Measurements from ENCODE around the gene PGM5. TPM values are rescaled to one million over a fixed set of nuclear protein-coding genes. Genes with fewer than 3 reads are reported as not detected.

PGM5 gene
- total and polyA plus RNA-seq, 2 experiments from 2014 or later = not detected

DNA sequence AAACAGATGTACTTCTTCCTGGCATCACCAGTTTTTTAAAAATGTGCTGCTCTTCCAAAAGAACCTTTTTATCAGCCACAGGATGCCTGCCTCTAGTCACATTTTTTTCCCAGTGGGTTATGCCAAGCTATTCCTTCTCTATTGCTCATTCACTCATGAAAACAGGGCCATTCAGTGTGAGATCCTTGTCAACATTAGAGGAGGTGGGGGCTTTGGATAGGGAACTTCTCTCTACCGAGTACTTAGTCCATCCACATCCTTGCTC, 181.1 kb downstream of the PGM5 start:
- no peaks in the 10 kb centered on the region for H3F3A ChIP-seq (replicated peaks; ENCODE audit: low read depth)
- ATAC-seq = no peak
- H4K20me1 ChIP-seq (replicated peaks; ENCODE audit: insufficient read depth) = no peaks in the 10 kb centered on the region; the same call in 1 of the 2 replicates
- no peak overlapping the region for H3K27ac ChIP-seq (ENCODE audit: low read depth)
- no peak overlapping the region for H3K4me3 Mint-ChIP-seq
- peaks cover 3% of the 10 kb centered on the region for H3K27me3 Mint-ChIP-seq (ENCODE audit: insufficient read depth, low read depth, poor library complexity)
- no peak overlapping the region for H2AFZ ChIP-seq
- no peak overlapping the region for H3K4me3 ChIP-seq
- H3K9me3 Mint-ChIP-seq = no peaks in the 10 kb centered on the region
- H3K27ac Mint-ChIP-seq = no peak overlapping the region
- H3K4me1 Mint-ChIP-seq = no peaks in the 10 kb centered on the region
- no peaks in the 10 kb centered on the region for H3K79me2 ChIP-seq (replicated peaks; ENCODE audit: insufficient read depth)
- no peaks in the 10 kb centered on the region for H3K4me1 ChIP-seq (ENCODE audit: insufficient read depth)
- H3K9me2 ChIP-seq (ENCODE audit: insufficient read depth) = no peaks in the 10 kb centered on the region
- no peak for DNase-seq (ENCODE audit: low spot score)
- TF ChIP-seq, protein P1, sequence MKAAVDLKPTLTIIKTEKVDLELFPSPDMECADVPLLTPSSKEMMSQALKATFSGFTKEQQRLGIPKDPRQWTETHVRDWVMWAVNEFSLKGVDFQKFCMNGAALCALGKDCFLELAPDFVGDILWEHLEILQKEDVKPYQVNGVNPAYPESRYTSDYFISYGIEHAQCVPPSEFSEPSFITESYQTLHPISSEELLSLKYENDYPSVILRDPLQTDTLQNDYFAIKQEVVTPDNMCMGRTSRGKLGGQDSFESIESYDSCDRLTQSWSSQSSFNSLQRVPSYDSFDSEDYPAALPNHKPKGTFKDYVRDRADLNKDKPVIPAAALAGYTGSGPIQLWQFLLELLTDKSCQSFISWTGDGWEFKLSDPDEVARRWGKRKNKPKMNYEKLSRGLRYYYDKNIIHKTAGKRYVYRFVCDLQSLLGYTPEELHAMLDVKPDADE (IDR thresholded peaks at IDR 0.05) = no peak
- TF ChIP-seq EZH2phosphoT487 (IDR thresholded peaks at IDR 0.05; ENCODE audit: unreplicated experiment) (no peak), ZNF331 (CRISPR knock-in tag; IDR thresholded peaks at IDR 0.05; ENCODE audit: low read depth) (no peak), STAT1 (IDR thresholded peaks at IDR 0.05; ENCODE audit: unreplicated experiment) (no peak), NANOG (IDR thresholded peaks at IDR 0.05; ENCODE audit: borderline replicate concordance) (no peak), JUNB (IDR thresholded peaks at IDR 0.05; ENCODE audit: unreplicated experiment) (no peak), ZNF462 (CRISPR knock-in tag; IDR thresholded peaks at IDR 0.05) (no peak), CREB1 (CRISPR knock-in tag; IDR thresholded peaks at IDR 0.05; ENCODE audit: low read depth) (no peak), POLR2AphosphoS5 (IDR thresholded peaks at IDR 0.05; ENCODE audit: low read depth) (no peak), EZH2 (IDR thresholded peaks at IDR 0.05; ENCODE audit: low read depth, unreplicated experiment) (no peak), ZNF114 (CRISPR knock-in tag; IDR thresholded peaks at IDR 0.05) (no peak)
- TF ChIP-seq, protein P2, sequence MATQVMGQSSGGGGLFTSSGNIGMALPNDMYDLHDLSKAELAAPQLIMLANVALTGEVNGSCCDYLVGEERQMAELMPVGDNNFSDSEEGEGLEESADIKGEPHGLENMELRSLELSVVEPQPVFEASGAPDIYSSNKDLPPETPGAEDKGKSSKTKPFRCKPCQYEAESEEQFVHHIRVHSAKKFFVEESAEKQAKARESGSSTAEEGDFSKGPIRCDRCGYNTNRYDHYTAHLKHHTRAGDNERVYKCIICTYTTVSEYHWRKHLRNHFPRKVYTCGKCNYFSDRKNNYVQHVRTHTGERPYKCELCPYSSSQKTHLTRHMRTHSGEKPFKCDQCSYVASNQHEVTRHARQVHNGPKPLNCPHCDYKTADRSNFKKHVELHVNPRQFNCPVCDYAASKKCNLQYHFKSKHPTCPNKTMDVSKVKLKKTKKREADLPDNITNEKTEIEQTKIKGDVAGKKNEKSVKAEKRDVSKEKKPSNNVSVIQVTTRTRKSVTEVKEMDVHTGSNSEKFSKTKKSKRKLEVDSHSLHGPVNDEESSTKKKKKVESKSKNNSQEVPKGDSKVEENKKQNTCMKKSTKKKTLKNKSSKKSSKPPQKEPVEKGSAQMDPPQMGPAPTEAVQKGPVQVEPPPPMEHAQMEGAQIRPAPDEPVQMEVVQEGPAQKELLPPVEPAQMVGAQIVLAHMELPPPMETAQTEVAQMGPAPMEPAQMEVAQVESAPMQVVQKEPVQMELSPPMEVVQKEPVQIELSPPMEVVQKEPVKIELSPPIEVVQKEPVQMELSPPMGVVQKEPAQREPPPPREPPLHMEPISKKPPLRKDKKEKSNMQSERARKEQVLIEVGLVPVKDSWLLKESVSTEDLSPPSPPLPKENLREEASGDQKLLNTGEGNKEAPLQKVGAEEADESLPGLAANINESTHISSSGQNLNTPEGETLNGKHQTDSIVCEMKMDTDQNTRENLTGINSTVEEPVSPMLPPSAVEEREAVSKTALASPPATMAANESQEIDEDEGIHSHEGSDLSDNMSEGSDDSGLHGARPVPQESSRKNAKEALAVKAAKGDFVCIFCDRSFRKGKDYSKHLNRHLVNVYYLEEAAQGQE (IDR thresholded peaks at IDR 0.05; ENCODE audit: unreplicated experiment) = no peak
- TF ChIP-seq, protein P3, sequence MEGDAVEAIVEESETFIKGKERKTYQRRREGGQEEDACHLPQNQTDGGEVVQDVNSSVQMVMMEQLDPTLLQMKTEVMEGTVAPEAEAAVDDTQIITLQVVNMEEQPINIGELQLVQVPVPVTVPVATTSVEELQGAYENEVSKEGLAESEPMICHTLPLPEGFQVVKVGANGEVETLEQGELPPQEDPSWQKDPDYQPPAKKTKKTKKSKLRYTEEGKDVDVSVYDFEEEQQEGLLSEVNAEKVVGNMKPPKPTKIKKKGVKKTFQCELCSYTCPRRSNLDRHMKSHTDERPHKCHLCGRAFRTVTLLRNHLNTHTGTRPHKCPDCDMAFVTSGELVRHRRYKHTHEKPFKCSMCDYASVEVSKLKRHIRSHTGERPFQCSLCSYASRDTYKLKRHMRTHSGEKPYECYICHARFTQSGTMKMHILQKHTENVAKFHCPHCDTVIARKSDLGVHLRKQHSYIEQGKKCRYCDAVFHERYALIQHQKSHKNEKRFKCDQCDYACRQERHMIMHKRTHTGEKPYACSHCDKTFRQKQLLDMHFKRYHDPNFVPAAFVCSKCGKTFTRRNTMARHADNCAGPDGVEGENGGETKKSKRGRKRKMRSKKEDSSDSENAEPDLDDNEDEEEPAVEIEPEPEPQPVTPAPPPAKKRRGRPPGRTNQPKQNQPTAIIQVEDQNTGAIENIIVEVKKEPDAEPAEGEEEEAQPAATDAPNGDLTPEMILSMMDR (conservative IDR thresholded peaks at IDR 0.05; ENCODE audit: low read depth in 2 of 2) = no peak
- H3K27me3 ChIP-seq (ENCODE audit: insufficient read depth) = peaks cover 33% of the 10 kb centered on the region
- H3K4me2 ChIP-seq = no peak overlapping the region
- H3K36me3 ChIP-seq (ENCODE audit: insufficient read depth) = no peaks in the 10 kb centered on the region
- H3K36me3 Mint-ChIP-seq (ENCODE audit: low read depth) = no peaks in the 10 kb centered on the region

Measured in GM23338 (cell line).